B cell (primary cell): ENCODE measurements around the gene NDUFS3. TPM values are rescaled to one million over a fixed set of nuclear protein-coding genes. Genes with fewer than 3 reads are reported as not detected.
A peak's percentile ranks its signal among the peaks of the same experiment; 100 is the strongest.

Experiments used
- ATAC-seq: fragments of 200-7000 bp; cut with Tn5 transposase; one replicate; pipeline ENCODE4 v1.10.0; 2021; ENCODE audit warnings: low read depth, mild to moderate bottlenecking, moderate number of reproducible peaks, moderate library complexity
- CTCF ChIA-PET: fragments of 350-600 bp; sonication (Branson Sonifier 250); formaldehyde crosslinking; loops from one replicate; lab custom pipeline; 2021; ENCODE audit warnings: antibody characterized with exemption, inconsistent platforms; lab: Charles Lee
- POLR2A ChIA-PET: fragments of 350-600 bp; sonication (Branson Sonifier 250); formaldehyde crosslinking; loops from one replicate; lab custom pipeline; 2021; ENCODE audit warnings: antibody characterized with exemption; lab: Charles Lee
- DNase-seq: peaks from one replicate; pipeline ENCODE4 v3.0.0; 2013
- H2AFZ ChIP-seq: 2 replicates; pipeline ENCODE4 v1.6.1; 2012; ENCODE audit warnings: mild to moderate bottlenecking, low read depth, low read length; ENCODE audit not compliant: insufficient read depth, poor library complexity, severe bottlenecking
- H3K27ac ChIP-seq, 2 donors: 1 replicate in 1 of 2; 2 replicates in 1 of 2; pipeline ENCODE4 v1.5.1; 2012 to 2013; ENCODE audit warnings: low read length in 2 of 2, mild to moderate bottlenecking in 2 of 2, moderate library complexity in 1 of 2
- H3K27me3 ChIP-seq, 4 experiments: fragments of 200-600 bp in 1 of 4; sonication (generic) in 1 of 4; replicated peaks in 1 of 4; 1 replicate in 2 of 4; 2 replicates in 2 of 4; pipeline versions ENCODE4 v1.6.1 to v1.7.0; 2013 to 2016; ENCODE audit warnings: low read length in 3 of 4, mild to moderate bottlenecking in 2 of 4, mixed read lengths in 1 of 4, moderate library complexity in 1 of 4; ENCODE audit not compliant: insufficient read depth in 4 of 4, control insufficient read depth in 3 of 4; ENCODE audit errors: control extremely low read depth in 1 of 4
- H3K36me3 ChIP-seq, 2 experiments: replicated peaks in 1 of 2; 1 replicate in 1 of 2; 2 replicates in 1 of 2; pipeline versions ENCODE4 v1.6.1 to v1.7.1; 2013; ENCODE audit warnings: low read length in 1 of 2; ENCODE audit not compliant: insufficient read depth in 2 of 2, control insufficient read depth in 1 of 2; ENCODE audit errors: control extremely low read depth in 1 of 2, extremely low read depth in 1 of 2
- H3K4me1 ChIP-seq, 2 donors: fragments of 200-600 bp in 1 of 2; sonication (generic) in 1 of 2; 1 replicate in 1 of 2; 2 replicates in 1 of 2; pipeline versions ENCODE4 v1.5.1 to v1.6.1; 2013 to 2017; ENCODE audit warnings: low read length in 2 of 2; ENCODE audit not compliant: control insufficient read depth in 2 of 2, insufficient read depth in 2 of 2
- H3K4me2 ChIP-seq: replicated peaks from 2 replicates; pipeline ENCODE3; 2012; ENCODE audit warnings: mild to moderate bottlenecking, low read depth, low read length; ENCODE audit not compliant: poor library complexity, severe bottlenecking
- H3K4me3 ChIP-seq, 5 experiments: fragments of 200-600 bp in 1 of 5; sonication (generic) in 1 of 5; 1 replicate in 3 of 5; 2 replicates in 2 of 5; pipeline versions ENCODE4 v1.5.1 to v1.7.0; 2011 to 2016; ENCODE audit warnings: low read length in 4 of 5, mild to moderate bottlenecking in 4 of 5, low read depth in 2 of 5, control low read depth in 1 of 5, moderate library complexity in 1 of 5; ENCODE audit not compliant: insufficient read depth in 1 of 5; ENCODE audit errors: control extremely low read depth in 1 of 5, extremely low read depth in 1 of 5
- H3K79me2 ChIP-seq: fragments of 200-600 bp; sonication (generic); one replicate; pipeline ENCODE4 v1.6.0; 2016; ENCODE audit warnings: low read length; ENCODE audit not compliant: control insufficient read depth, insufficient read depth
- H3K9ac ChIP-seq: fragments of 200-600 bp; sonication (generic); 2 replicates; pipeline ENCODE4 v1.6.1; 2017; ENCODE audit warnings: mild to moderate bottlenecking, low read length, moderate library complexity
- H3K9me3 ChIP-seq, 3 donors: one replicate each; pipeline versions ENCODE4 v1.6.1 to v1.7.1; 2013; ENCODE audit warnings: low read length in 2 of 3; ENCODE audit not compliant: control insufficient read depth in 2 of 3, insufficient read depth in 1 of 3; ENCODE audit errors: control extremely low read depth in 1 of 3
- H4K20me1 ChIP-seq: 2 replicates; pipeline ENCODE4 v1.6.0; 2012; ENCODE audit warnings: mild to moderate bottlenecking, low read length; ENCODE audit not compliant: insufficient read depth, control insufficient read depth, poor library complexity, severe bottlenecking
- H3K27ac Mint-ChIP-seq: one replicate; pipeline ENCODE4 v1.8.0; 2021; ENCODE audit warnings: mixed read lengths
- H3K27me3 Mint-ChIP-seq: one replicate; pipeline ENCODE4 v1.8.0; 2021; ENCODE audit warnings: mixed read lengths
- H3K4me1 Mint-ChIP-seq: one replicate; pipeline ENCODE4 v1.8.0; 2021; ENCODE audit warnings: mixed read lengths
- H3K4me3 Mint-ChIP-seq: one replicate; pipeline ENCODE4 v1.8.0; 2021; ENCODE audit warnings: mixed read lengths
- H3K9me3 Mint-ChIP-seq: one replicate; pipeline ENCODE4 v1.8.0; 2022; ENCODE audit warnings: mixed read lengths; ENCODE audit not compliant: insufficient read depth
- CTCF ChIP-seq: fragments of 200-600 bp; IDR thresholded peaks from one replicate; pipeline ENCODE4 v1.8.0; 2022; ENCODE audit warnings: antibody characterized with exemption, mild to moderate bottlenecking
- EZH2 ChIP-seq: IDR thresholded peaks from 2 replicates; pipeline ENCODE4 v1.6.1; 2012; ENCODE audit warnings: borderline replicate concordance, low read depth, mild to moderate bottlenecking, moderate library complexity, low read length; ENCODE audit not compliant: insufficient read depth, poor library complexity, severe bottlenecking
- WGBS: methylation state at CpG from one replicate; pipeline ENCODE4 v1.1.5; 2013; ENCODE audit warnings: missing lambda C conversion rate; ENCODE audit not compliant: insufficient coverage; 5-methylcytosine and 5-hydroxymethylcytosine counted together
- intact Hi-C: fragments of 100-400 bp; cut with micrococcal nuclease; formaldehyde crosslinking; loops from one replicate; pipeline ENCODE4 v1.10.0; 2022
- polyA plus RNA-seq: library from polyadenylated mRNA; depleted of rRNA; stranded (reverse); fragments of >200 nt; gene quantifications from 2 replicates; pipeline ENCODE4 v1.2.3, GENCODE V29; 2012
- total RNA-seq, 2 donors: library from RNA; stranded (reverse); fragments of 120-200 nt in 1 of 2; gene quantifications; 1 replicate in 1 of 2; 2 replicates in 1 of 2; pipeline versions ENCODE4 v1.2.3 to v1.2.4, GENCODE V29; 2013 to 2022

NDUFS3 gene
- total and polyA plus RNA-seq, 2 donors (not counting 1 experiment from before 2014, with no cell fraction given): 78.5 to 79.5 TPM

- Histone ChIP-seq H3K4me2 (peak overlapping the region; percentile 53), H3K79me2 (no peaks in the 10 kb centered on the region), H3K4me1 (peaks cover 12 to 16% of the 10 kb centered on the region in 2 donors), H3K27me3 (no peaks in the 10 kb centered on the region), H3K9ac (peak overlapping the region; percentile 15), H4K20me1 (no peaks in the 10 kb centered on the region), H3K9me3 (no peaks in the 10 kb centered on the region), H3K27ac (peak overlapping the region in 1 of 2 donors; percentile 50), H3K4me3 (peak overlapping the region in 1 of 5 experiments; percentile 22), H3K36me3 (no peaks in the 10 kb centered on the region), H2AFZ (peak overlapping the region; percentile 12)
- CTCF ChIA-PET: no interaction called here
- no peaks in the 10 kb centered on the region for H3K9me3 Mint-ChIP-seq
- no peak for TF ChIP-seq EZH2
- no peak for TF ChIP-seq CTCF
- peaks cover 15% of the 10 kb centered on the region for H3K4me1 Mint-ChIP-seq
- WGBS: 16% methylated on average over 3 of the region's 6 CpGs
- intact Hi-C loops: no loop called here
- H3K27ac Mint-ChIP-seq: peak overlapping the region; percentile 33
- ATAC-seq: peak; percentile 88
- peak overlapping the region; percentile 65 for H3K4me3 Mint-ChIP-seq
- POLR2A ChIA-PET: no interaction called here
- peak; percentile 65 for DNase-seq
- no peaks in the 10 kb centered on the region for H3K27me3 Mint-ChIP-seq
Measured at GRCh38 chr11:47611348-47611794, 32.5 kb downstream of the NDUFS3 start.

GRCh38 chr11:47615249-47615648 is 36.4 kb downstream of the NDUFS3 start:
- no peak overlapping the region for H2AFZ ChIP-seq

More at GRCh38 chr11:47615249-47615648, 36.4 kb downstream of the NDUFS3 start:
- Histone ChIP-seq H3K9me3 (no peaks in the 10 kb centered on the region), H4K20me1 (no peaks in the 10 kb centered on the region), H3K27me3 (no peaks in the 10 kb centered on the region), H3K9ac (no peak overlapping the region), H3K79me2 (no peaks in the 10 kb centered on the region), H3K27ac (no peak overlapping the region), H3K4me1 (peaks cover 12 to 16% of the 10 kb centered on the region in 2 donors), H3K4me3 (no peak overlapping the region), H3K36me3 (peaks cover 15 to 17% of the 10 kb centered on the region in 2 experiments), H3K4me2 (no peak overlapping the region)
- no peak for TF ChIP-seq EZH2
- no peak for TF ChIP-seq CTCF
- CTCF ChIA-PET: interaction anchor here (0.6 kb wide), 1 partner anchor 60 kb away, joined by 5 read pairs; no protein-coding TSS in a partner anchor
- no peaks in the 10 kb centered on the region for H3K27me3 Mint-ChIP-seq
- DNase-seq (no peak), ATAC-seq (no peak)
- POLR2A ChIA-PET: interaction anchor here (0.7 kb wide), 1 partner anchor 143 kb away, joined by 13 read pairs; no protein-coding TSS in a partner anchor
- intact Hi-C loops: no loop called here
- no peak overlapping the region for H3K27ac Mint-ChIP-seq
- H3K4me1 Mint-ChIP-seq: peaks cover 15% of the 10 kb centered on the region
- H3K4me3 Mint-ChIP-seq: no peak overlapping the region
- no peaks in the 10 kb centered on the region for H3K9me3 Mint-ChIP-seq
